ENCODE data around the gene HOXC13.

The HOXC13 gene

DNA sequence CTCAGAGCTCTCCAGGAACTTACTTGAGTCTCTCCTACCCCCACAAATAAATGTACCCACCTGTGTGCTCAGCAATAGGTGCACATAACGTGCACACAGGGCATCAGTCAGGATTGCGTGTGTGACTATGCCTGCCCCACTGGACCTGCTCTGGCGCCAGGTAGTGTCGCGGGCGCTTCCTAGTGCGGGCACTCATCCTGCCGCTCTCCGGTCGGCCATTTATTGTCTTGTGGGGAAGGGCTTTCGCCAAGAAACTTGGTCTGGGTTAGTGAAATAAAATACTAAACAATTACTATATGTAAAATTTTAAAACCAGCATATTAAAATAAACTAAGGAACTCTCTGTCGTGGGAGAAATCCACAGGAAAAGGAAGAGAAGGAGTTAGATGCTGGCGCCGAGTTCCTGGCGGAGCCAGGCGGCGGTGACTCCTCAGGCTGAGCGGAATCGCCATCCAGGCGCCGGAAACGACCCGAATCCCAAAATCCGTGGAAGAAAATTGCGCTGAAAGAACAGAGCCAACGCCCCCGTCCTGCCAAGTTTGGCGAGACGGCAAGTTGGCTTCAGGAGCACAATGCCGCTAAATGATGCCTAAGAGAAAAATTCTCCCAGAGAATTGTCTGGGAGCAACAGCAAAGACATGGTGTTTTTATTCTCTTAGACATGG, 7.9 kb upstream of the HOXC13 start:
- TF ChIP-seq, protein P1, sequence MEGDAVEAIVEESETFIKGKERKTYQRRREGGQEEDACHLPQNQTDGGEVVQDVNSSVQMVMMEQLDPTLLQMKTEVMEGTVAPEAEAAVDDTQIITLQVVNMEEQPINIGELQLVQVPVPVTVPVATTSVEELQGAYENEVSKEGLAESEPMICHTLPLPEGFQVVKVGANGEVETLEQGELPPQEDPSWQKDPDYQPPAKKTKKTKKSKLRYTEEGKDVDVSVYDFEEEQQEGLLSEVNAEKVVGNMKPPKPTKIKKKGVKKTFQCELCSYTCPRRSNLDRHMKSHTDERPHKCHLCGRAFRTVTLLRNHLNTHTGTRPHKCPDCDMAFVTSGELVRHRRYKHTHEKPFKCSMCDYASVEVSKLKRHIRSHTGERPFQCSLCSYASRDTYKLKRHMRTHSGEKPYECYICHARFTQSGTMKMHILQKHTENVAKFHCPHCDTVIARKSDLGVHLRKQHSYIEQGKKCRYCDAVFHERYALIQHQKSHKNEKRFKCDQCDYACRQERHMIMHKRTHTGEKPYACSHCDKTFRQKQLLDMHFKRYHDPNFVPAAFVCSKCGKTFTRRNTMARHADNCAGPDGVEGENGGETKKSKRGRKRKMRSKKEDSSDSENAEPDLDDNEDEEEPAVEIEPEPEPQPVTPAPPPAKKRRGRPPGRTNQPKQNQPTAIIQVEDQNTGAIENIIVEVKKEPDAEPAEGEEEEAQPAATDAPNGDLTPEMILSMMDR (IDR thresholded peaks at IDR 0.05; ENCODE audit: insufficient read depth, low read length, missing control alignments), result no peak
- POLR2A ChIA-PET, result no interaction called here
- H3K4me3 ChIP-seq (ENCODE audit: low read depth, low read length), result no peak overlapping the region
- DNase-seq (ENCODE audit: low read depth, low spot score), result no peak
- CTCF ChIA-PET, result interaction anchor here (1.0 kb wide), 1 partner anchor 18 kb away, joined by 3 read pairs; no protein-coding TSS in a partner anchor

DNA sequence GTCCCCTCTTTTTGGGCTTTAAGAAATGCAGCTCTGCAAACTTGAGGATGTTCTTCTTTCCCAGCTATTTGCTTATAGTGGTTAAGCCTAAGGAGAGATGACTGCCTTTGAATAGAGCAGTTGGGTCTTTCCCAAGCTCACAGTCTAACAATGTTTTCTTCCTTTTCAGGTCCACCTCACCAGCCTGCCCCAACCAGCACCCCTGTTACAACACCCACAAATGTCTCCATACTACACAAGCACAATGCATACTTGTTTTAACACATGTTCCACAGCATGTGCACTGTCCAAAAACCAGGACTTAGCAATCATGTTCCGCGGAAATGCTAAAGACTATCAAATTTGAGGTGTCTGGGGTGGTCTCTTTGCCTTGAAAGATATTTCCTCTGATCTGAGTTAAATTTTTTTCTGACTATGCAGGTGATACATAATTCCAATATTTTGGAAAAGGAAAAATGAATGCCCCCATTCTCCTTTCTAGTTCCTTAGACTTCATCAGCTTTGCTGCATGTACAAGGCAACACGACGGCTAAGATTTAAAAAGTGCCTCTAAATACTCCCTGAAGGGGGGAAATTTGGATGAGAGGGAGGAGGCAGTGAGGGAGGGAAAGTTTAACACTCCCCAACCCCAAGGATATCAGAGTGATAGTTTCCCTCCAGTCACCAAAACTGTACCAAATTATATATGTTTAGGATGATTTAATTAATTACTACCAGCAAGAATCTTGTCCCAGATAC, 6.6 kb upstream of the HOXC13 start:
- no peak overlapping the region for H3K4me3 ChIP-seq (ENCODE audit: low read depth, low read length)
- TF ChIP-seq, protein P1 (IDR thresholded peaks at IDR 0.05; ENCODE audit: insufficient read depth, low read length, missing control alignments), result no peak
- ChIA-PET CTCF (interaction anchor here (0.6 to 1.0 kb wide), 3 partner anchors 17 to 174 kb away, joined by 3 read pairs; no protein-coding TSS in a partner anchor), POLR2A (no interaction called here)
- DNase-seq (ENCODE audit: low read depth, low spot score), result no peak

DNA sequence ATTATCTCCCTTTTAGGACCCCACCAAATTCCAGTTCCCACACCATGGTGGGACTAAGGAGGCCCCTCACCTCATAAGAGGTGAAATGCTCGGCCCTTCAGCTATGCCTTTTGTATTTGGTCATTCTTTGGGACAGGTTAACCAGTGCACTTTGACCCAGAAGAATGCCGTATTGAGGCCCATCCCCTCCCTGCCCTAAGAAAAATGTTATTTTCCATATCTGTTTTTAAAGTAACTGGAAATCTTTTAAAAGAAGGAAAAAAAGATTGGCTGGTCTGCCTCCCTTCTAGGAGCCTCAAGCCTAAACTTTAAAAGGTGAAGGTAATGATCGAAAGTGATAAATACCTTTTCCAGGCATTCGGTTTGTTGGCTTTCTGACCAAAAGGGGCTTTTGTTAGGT, 5.7 kb upstream of the HOXC13 start:
- H3K4me3 ChIP-seq (ENCODE audit: low read depth, low read length), result no peak overlapping the region
- ChIA-PET CTCF (interaction anchor here (0.6 to 1.0 kb wide), 2 partner anchors 142 to 175 kb away, joined by 3 read pairs; no protein-coding TSS in a partner anchor), POLR2A (no interaction called here)
- DNase-seq (ENCODE audit: low read depth, low spot score), result no peak
- TF ChIP-seq, protein P1 (IDR thresholded peaks at IDR 0.05; ENCODE audit: insufficient read depth, low read length, missing control alignments), result no peak

DNA sequence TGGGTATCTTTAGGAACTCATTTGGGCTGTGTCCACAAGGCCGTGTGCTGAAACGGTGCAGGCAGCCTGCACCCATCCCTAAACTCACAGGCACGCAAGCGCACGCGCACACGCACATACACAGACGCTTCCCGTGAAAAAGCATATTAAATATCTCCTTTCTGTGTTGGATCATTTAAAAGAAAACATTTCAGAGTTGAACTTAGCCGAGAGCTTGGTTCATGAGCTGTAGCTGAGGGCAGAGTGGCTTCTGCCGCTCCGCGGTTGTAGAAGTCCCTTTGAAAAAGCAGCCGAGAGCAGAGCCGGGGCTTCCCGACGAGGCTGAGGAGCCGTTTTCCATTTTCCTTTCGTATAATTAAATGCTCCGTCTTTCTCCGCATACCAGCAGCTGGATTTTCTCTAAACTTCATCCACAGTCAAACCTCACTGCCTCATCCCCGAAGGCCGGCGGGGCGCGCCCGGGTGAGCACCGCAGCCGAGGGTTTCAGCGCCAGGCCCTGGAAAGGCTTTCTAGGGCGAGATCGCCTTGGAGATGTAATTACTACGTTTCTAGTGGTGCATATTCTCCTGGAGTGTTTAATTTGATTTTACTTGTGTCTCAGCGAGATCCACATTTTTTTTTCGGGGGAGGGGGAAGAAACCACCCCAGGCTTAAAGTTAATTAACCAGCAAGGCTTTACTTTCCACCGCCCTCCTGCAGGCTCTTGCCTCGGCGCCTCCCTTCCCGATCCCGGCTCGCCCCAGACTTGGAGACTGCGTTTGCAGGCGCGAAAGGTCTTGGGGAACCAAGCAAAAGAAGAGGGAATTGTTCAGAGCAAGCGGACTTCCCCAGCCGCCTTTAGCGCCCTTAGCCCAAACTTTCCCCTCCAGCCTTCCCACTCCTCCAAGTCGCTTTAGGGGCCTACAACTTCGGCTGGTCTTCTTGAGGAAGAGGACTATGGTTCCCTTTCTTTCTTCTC, 3.0 kb upstream of the HOXC13 start:
- ChIA-PET CTCF (no interaction called here), POLR2A (no interaction called here)
- H3K4me3 ChIP-seq (ENCODE audit: low read depth, low read length), result no peak overlapping the region
- no peak for DNase-seq (ENCODE audit: low read depth, low spot score)
- TF ChIP-seq, protein P1 (IDR thresholded peaks at IDR 0.05; ENCODE audit: insufficient read depth, low read length, missing control alignments), result no peak

DNA sequence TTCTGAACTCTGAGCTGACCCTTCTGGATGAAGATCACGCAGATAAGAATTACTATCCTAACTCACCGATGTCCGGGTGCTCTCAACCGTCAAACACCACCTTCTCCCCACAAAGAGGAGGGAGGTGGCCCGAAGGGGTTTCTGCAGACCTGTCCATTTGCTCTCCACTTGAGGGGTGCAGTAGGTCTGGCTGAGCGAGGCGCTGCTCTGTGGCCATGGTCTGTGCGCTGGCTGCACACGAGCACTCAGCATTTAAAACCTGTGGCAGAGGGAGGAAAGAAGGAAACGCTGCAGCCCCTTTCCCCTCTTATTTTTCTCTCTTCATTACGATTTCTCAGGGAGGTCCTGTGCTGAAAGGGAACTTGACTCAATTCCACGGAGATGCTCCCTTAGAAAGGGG, 1.5 kb upstream of the HOXC13 start:
- POLR2A ChIA-PET, result no interaction called here

More for the DNA sequence above, 1.5 kb upstream of the HOXC13 start:
- TF ChIP-seq, protein P1 (IDR thresholded peaks at IDR 0.05; ENCODE audit: insufficient read depth, low read length, missing control alignments), result no peak
- CTCF ChIA-PET, result interaction anchor here (1.0 kb wide), 1 partner anchor 279 kb away, joined by 4 read pairs; no protein-coding TSS in a partner anchor
- DNase-seq (ENCODE audit: low read depth, low spot score), result no peak
- no peak overlapping the region for H3K4me3 ChIP-seq (ENCODE audit: low read depth, low read length)

All from AG04449 (cell line).